Central memory CD4-positive, alpha-beta T cell (primary cell): ENCODE measurements around the gene CDT1.

Experiments
- DNase-seq: peaks from one replicate; pipeline ENCODE4 v3.0.0; 2022

CDT1 gene

DNA sequence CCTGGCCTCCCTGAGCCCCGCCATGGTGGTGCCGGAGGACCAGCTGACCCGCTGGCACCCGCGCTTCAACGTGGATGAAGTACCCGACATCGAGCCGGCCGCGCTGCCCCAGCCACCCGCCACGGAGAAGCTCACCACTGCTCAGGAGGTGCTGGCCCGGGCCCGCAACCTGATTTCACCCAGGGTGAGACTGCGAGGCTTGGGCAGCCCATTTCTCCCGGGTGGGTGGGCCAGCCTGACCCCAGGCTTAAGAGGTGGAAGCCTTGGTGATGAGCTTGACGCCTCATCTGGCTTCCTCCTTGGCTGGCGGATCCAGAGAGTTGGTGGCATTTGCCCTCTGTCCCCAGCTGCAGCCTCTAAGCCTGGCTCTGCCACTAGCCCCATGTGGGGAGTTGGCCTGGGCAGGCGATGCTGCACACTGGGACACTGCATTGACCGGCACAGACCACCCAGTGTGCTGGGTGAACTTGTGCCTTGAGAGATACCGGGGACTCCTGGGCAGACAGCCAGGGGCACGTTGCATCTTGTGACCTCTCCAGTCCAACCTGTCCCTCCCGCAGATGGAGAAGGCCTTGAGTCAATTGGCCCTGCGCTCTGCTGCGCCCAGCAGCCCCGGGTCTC, 3.0 kb downstream of the CDT1 start:
- DNase-seq, result no peak

DNA sequence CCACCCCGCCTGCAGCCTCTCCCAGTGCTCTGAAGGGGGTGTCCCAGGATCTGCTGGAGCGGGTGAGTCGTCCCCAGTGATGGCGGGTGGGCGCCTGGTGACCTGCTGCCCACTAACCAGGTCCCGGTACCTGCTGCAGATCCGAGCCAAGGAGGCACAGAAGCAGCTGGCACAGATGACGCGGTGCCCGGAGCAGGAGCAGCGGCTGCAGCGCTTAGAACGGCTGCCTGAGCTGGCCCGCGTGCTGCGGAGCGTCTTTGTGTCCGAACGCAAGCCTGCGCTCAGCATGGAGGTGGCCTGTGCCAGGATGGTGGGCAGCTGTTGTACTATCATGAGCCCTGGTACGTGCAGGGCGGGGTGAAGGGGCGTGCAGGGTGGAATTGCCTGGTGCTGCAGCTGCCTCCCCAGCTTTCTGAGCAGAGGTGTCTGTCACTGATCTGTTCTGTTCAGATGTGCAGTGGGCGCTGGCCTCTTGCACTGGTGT, 3.6 kb downstream of the CDT1 start:
- no peak for DNase-seq

DNA sequence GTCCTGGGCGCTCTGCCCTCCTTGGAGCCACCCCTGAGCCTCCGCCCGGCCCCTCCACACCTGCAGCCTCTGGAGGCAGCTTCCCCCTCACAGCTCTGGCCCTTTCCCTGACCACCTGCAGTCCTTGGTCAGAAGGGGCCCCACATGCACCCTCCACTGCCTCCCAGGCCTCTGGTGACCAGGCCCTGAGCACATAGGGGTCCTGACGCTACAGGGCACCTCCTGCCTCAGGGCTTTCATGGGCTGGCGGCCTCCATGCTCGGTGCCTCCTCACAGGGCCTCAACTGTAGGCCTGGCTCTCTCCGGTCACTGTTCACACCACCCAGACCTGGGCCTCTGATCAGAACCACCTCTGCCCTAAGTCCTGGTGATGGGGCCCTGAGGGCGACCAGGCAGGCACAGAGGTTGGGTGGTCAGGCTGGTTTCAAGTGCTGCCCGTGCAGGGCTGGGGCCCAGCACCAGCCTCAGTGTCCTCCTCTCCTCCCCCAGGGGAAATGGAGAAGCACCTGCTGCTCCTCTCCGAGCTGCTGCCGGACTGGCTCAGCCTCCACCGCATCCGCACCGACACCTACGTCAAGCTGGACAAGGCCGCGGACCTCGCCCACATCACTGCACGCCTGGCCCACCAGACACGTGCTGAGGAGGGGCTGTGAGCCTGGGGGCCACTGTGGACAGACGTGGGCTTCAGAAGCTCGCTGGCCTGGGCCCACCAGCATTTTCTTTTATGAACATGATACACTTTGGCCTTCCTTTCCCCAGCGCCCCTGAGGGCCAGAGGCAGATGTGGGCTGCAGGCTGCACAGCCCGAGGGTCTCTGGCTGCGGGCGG, 4.3 kb downstream of the CDT1 start:
- DNase-seq, result no peak

DNA sequence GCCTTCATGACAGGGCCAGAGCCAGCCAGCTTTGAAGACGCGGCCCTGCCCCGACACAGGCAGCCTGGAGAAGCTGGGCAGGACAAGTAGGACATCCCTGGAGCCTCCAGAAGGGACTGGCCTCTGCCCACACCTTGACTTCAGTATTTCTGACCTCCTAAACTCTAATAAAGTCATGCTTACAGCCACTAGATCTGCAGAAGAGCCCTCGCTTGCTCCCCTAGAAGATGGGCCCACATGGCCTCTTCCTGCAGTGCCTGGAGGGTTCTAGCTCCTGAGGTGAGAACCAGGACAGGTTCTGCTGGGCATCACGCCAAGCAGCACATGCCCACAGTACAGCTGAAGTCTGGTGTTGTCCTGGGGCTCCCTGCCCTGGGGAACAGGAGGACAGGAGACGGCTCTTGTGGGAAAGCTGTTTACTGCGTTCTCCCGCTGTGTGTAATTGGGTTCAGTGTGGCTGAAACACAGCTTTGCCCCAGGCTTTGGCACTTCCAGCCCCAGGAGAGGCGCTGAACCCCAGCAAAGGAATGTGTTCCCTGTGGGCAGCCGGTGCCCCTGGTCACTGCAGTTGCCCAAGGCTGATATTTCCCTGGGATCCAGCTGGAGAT, 5.6 kb downstream of the CDT1 start:
- DNase-seq, result no peak

DNA sequence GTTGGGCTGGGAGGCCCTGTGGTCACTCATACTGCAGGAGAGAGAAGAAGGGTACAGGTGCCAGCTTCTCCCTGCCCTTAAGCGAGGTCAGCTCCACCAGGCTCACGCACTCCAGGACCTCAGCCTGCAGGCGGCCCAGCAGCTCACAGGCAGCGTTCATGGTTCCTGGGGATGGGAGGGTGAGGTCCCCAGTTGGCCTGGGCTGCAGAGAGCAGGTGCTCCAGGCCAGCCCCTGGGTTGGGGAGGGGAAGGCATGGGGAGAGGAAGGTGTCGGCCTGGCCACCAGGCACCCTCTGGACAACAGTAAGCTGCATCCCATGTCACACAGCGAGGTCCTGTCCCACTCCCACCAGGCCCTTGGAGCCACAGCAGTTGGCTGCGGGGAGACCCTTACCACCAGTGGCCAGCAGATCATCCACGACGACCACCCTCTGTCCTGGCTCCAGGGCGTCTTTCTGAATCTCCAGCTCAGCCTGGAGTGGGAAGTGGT, 6.1 kb downstream of the CDT1 start:
- no peak for DNase-seq

DNA sequence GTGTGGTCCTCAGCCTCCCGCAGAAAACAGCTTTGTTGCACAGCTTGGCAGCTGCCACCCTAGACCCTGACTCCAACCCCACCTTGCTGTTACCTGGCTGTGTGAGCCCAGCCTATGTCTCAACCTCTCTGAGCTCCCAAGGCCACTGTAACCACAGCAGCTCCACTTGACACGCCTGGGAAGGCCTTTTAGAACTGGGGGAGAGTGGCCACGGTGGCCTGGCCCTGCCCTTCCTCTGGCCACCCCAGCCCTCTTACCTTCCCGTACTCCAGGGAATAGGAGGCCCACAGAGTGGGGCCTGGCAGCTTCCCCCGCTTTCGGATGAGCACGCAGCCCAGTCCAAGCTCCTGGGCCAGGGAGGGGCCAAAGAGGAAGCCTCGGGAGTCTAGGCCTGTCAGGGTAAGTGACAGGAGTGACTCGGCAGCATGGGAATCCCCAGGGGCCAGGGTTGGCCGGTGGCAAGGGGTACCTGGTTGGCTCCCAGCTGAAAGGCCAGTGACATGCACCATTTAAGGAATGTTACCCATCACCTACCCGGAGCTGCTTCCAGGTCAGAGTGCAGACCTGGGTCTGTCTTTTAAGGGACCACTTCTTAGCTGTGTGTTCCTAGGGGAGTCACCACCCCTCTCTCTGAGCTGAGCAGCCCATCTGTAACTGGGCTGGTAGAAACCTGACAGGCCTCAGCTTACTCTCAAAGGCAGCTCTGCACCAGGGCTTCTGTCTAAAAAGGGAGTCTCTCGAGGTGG, 6.8 kb downstream of the CDT1 start:
- no peak for DNase-seq

DNA sequence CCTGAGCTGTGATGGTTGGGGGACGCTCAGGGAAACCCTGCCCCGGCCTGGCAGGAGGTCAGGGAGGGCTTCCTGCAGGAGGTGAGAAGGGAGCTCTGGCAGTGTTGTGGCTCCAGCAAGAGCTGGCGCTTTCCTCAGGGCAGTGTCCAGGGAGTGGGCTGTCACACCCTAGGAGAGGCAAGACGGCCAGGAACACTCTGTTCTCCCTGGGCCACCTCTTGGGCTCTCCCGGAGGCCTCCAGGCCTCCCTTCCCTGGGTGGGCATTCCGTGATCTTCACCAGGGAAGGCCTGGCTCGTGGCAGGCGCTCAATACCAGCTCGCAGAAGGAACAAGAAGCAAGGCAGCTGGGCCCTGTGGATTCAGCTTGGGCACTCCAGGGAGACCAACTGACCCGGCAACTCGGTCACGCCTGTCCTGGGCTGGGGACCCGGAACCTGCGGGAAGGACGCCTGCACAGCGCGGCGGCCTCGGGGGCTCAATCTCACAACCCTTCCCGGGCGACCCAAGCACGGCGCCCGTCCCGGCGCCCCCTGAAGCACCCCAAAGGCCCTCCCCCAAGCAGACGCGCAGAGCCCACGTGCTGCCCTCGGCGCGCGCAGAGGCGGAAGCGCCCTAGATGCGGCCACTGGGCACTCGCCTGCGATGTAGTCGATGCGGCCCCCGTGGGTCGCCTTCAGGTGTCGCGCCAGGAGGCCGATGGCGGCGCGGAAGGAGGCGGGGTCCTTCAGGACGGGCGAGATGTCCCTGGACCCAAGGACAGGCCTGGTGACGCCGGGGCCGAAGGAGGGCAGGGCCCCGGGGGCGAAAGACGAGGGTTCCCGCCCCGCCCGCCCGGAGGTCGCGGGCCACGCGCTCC, 7.6 kb downstream of the CDT1 start:
- DNase-seq, result peak; percentile 57

DNA sequence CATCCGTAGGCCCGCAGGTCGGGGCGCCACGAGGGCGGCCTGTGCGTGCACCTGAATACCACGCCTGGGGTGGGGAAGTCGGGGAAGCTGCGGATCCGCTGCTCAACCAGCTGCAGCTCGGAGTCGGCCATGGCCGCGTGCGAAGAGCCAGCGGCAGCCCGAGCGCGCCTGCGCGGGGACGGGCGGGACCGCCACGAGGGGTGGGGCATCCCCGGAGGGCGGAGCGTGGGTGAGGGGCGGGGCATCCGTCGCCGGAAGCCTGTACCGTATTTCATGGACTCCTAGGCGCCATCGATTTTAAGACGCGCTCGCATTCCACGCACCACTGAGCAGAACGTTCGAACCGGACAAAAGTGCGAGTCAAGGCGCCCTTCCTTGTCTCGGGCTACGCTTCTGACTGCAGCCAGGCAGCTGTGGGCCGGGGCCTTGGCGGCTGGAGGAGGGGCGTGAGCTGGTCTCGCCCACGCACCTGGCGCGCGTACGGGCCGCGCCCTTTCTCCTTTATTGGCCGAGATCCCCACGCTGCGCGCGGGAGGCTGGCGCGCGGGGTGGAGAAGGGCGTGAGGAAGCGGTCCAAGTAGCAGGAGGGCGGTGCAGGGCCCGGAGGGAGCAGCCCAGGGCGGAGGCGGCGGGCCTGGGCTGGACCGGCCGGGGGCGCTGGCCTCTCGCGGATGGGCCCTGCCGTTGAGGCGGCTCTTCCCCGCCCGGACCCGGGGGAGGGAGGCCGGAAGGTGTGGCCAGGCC, 8.4 kb downstream of the CDT1 start, which contains the start of gene APRT:
TSS of gene APRT (minus strand) at position 160 of the 744 bp plus-strand sequence. CDS start at position 131, 29 bp downstream.
- peak; percentile 96 for DNase-seq

DNA sequence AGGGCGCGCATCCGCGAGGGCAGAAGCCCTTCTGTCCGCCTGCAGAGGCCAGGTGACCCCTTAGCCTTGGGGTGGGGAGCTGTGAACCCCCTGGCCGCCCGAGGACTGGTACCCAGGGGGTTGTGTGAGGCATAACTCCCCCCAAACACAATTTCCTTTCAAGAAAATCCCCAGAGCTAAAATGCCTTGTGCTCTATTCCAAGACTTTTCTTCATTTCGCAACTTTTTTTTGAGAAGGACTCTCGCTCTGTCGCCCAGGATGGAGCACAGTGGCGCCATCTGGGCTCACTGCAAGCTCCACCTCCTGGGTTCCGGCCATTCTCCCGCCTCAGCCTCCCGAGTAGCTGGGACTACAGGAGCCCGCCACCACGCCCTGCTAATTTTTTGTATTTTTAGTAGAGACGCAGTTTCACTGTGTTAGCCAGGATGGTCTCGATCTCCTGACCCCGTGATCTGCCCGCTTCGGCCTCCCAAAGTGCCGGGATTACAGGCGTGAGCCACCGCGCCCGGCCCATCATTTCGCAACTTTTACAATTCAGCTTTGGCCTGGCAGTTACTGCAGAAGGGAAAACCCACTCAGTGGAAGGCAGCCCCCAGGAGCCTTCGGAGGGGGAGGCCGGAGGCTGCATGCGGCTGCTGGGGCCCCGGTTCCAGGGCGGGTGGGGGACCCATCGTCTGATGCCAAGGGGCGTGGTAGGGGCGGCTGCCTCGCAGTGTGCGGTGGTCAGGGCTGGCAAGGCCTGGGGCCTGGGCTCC, 9.1 kb downstream of the CDT1 start:
- DNase-seq, result no peak

DNA sequence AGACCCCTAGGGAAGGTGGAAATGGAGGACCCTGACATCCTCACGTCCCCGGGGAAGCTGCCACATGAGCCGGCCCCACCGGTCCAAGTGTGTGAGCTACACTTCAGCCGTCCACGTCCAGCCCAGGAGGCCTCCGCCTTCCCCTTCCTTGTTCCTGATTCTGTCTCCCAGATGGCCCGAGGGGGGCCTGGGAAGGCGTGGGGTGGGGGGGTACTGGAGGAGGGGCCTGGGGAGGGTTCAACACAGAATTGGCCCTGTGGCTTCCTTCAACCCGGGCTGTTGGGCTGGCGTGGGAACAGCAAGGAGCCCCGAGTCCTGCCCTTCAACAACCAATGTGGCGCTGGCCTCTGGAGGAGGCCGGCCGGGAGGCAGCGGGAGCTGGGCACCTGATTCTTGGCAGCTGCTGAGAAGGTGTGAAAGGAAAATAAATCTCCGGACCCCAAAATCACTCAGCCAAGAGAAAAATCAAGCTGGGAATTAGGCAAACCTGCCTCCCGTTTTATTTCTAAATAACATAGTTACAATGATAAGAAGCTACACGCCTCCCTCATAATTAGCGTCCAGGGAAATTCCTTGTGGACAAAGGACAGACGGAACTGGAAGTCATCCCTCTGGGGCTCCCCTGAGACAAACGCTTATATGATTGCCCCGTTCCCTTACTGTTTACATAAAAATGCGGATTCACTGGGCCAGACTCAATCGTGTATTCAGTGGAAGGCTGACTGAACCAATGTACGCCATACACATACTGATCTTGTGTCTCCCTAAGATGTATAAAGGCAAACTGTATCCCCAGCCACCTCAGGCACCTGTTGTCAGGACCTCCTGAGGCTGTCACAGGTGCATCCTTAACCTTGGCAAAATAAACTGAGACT, 9.9 kb downstream of the CDT1 start:
- no peak for DNase-seq

DNA sequence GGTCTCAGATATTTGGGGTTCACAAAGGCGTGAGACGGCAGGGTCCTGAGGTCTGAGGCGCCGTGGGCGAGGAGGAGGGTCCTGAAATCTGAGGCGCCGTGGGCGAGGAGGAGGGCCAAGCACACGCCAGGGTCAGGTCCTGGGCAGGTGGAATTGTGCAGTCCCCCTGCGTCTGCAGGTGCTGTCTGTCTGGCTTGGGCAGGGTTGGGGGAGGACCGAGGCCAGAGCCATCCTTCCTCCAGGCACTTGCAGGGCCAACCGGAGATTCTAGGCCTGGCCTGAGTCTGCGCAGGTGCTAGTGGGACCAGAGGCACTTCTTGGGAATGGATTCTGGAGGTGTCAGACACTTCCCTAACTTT, 10.5 kb downstream of the CDT1 start:
- DNase-seq, result no peak

DNA sequence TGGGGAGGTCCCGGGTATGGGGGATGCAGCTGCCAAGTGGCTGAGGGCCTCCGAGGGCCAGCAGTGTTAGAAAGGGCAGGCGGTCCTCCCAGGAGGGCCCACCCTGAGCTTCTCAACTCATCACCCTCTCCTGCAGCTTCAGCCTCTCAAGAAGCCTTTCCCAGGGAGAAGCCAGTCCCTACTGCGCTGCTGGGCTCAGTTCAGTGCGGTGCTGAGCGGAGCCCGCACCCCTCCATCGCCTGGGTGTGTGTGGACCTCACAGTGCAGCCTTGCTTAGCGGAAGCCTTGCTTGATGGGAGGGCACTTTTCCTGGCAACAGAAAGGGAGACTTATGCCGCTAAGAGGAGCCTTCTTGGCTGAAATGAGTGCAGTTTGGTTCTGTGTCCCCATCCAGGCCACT, 11.6 kb downstream of the CDT1 start:
- no peak for DNase-seq

DNA sequence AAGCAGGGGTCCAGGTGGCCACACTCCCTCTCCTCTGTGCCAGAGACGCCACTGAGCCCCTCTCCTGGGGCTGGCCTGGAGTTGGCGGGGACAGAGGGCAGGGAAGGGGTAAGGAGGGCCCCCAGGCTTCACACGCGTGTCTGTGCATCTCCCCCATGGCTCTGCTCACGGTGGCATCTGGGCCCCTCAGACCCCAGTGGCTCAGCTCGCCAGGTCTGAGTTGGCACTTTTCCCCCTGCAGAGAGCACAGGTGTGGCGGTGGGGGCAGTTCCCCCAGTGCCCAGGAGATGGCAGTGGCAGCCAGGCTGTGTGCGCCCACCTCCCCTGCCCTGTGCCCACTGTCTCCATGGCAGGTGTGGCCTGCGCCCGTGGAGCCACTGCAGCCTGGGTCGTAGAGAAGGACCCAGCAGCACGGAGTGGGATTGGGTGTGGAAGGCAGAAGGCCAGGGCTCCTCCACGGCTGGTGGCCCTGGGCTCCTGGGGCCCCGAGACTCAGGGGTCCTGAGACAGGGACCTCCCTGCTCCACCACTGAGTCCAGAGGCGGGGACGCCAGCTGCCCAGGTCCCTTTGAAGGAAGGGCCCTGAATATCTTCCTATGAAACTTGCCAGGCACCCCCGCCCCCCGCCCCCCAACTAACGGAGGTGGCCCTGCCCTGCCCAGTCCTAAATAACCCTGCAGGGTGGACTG, 12.5 kb downstream of the CDT1 start:
- DNase-seq, result peak; percentile 34

DNA sequence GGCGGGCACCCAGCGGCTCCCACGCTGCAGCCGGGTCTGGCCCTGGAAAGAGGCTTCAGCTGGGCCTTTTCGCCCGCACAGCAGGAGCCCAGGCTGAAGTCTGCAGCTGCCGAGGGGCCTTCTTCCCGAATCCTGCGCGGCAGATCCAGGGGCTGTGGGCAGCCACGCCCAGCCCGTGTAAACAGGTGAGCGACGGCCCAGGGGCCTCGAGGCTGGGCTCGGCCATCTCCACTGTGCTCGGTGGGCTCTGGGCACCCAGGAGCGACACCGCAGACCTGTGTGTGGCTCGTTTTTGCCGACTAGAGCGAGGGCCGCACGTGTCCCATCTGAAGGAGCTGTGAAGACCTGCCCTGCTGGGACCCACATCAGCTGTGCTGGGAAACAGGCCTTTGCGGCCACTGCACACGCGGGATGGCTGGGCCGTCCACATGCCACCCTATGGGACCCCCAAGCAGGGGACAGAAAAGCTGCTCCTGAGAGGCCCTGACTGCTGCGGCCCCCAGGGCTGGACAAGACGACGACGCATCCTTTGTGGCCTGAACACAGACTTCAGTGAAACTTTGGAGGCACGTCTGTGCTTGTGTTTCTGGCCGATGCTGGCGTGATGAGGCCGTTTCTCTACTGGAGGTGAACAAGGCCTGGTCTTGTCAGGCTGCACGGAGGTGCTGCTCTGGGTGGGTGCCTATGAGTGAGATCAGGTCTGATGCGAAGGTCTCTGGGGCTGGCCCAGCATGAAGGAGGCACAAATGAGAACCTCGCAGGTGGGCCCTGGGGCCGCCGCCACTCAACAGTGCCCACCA, 13.3 kb downstream of the CDT1 start:
- no peak for DNase-seq

DNA sequence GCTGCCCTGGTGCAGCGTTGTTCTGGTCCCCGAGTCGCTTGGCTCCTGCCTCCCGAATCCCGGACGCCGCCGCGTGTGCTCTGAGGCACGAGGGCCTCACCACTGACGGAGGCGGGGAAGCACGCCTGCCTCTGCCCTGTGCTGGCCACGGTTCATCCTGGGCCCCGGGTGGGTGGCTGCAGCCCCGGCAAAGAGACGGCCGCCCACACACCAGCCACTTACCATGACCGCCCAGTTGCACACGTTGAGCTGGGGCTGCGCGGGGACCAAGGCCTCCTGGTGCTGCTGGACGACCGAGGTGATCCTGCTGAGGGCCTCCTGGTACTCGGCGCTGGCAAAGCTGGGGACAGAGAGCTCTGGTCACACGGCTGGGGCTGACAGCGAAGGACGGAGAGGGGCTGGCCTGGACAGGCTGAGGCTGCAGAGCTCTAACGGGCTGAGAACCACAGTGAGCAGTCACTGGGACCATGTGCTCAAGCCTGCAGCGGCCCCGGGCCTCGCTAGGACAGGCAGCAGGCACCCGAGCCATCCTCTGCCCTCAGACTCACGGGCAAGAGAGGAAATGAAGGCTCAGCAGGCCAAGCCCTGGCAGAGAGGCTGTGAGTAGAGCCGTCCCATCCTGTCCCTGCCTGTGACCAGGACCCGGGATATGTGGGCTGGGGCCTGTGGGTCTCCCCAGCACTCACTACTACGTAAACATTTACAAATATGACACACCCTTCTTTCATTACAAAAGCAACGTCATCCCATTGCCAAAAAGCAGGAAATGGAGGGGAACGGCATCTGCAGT, 14.4 kb downstream of the CDT1 start:
- no peak for DNase-seq

DNA sequence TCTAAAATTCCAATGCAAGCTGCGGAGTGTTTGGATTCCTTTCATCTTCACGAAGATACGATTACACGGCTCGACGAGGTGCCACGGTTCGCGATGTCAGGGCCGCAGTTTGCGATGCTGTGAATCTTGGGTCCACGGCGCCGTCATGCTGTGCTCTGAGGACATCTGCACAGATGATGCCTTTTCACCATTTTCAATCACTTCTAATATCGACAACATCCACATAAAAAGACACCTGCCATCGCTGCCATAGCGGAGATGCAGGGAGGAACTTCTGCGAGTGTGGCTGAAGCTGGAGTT, 14.9 kb downstream of the CDT1 start:
- DNase-seq, result no peak

DNA sequence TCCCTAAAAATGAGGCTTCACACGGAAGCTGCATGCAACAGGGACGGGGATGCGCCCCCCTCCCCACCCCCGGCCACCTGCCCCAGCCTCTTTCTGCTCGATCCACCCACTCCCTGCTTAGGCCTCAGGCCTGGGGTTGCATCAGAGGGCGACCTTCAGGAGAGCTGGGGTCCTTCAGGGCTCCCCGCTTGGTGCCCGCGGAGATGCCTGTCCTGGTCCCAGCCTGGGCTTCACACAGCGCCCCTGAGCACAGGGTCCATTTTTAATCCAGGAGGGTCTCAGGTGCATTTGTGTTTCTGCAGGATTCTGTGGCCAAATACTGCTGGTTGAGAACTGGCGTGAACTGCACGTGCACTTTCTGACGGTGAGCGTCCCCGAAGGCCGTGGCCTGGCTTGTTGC, 15.5 kb downstream of the CDT1 start:
- DNase-seq, result no peak
